Measurements from ENCODE around the gene PTCD2. TPM values are rescaled to one million over a fixed set of nuclear protein-coding genes. Genes with fewer than 3 reads are reported as not detected.
A peak's percentile ranks its signal among the peaks of the same experiment; 100 is the strongest.
"Not testable (repeated sequence)": the region's sequence is repeated elsewhere in the genome, so short reads cannot be mapped to it uniquely, and the experiment has no call there.

PTCD2 gene
- total RNA-seq, 1 experiment from 2014 or later: 24.9 TPM

GRCh38 chr5:72290356-72291133 is 29.6 kb upstream of the PTCD2 start:
- H3K4me3 ChIP-seq (ENCODE audit: low read length): peak overlapping the region; percentile 35; the same call in 1 of the 2 replicates
- H3K79me2 ChIP-seq (ENCODE audit: low read length): peaks cover 72% of the 10 kb centered on the region
- peak overlapping the region; percentile 93 for H3K27ac ChIP-seq (ENCODE audit: low read length)
- H3K4me2 ChIP-seq (ENCODE audit: low read depth, low read length, poor library complexity, severe bottlenecking): peak overlapping the region; percentile 52
- peak overlapping the region; percentile 60 for H3K9ac ChIP-seq (ENCODE audit: low read length)
- DNase-seq: peak; percentile 86
- no peaks in the 10 kb centered on the region for H3K27me3 ChIP-seq (ENCODE audit: low read length)
- no peaks in the 10 kb centered on the region for H4K20me1 ChIP-seq (ENCODE audit: insufficient read depth, low read depth, low read length)
- H2AFZ ChIP-seq (ENCODE audit: low read length): no peak overlapping the region
- H3K9me3 ChIP-seq (ENCODE audit: low read length): no peaks in the 10 kb centered on the region
- peaks cover 86% of the 10 kb centered on the region for H3K4me1 ChIP-seq (ENCODE audit: low read length)
- peaks cover 31% of the 10 kb centered on the region; the same call in 1 of the 2 replicates for H3K36me3 ChIP-seq (ENCODE audit: insufficient read depth, low read length)
- no peaks in the 10 kb centered on the region for H3K9me2 ChIP-seq (replicated peaks; ENCODE audit: insufficient read depth, low read length)

- H3K79me2 ChIP-seq (ENCODE audit: low read length): peaks cover 75% of the 10 kb centered on the region
- no peaks in the 10 kb centered on the region for H3K9me3 ChIP-seq (ENCODE audit: low read length)
- H3K36me3 ChIP-seq (ENCODE audit: insufficient read depth, low read length): peaks cover 32% of the 10 kb centered on the region; the same call in 1 of the 2 replicates
- no peaks in the 10 kb centered on the region for H4K20me1 ChIP-seq (ENCODE audit: insufficient read depth, low read depth, low read length)
- peak overlapping the region; percentile 52 for H3K4me2 ChIP-seq (ENCODE audit: low read depth, low read length, poor library complexity, severe bottlenecking)
- H3K4me1 ChIP-seq (ENCODE audit: low read length): peaks cover 86% of the 10 kb centered on the region
- 0 out of 2 replicates have a peak overlapping the region, but pooled peaks have one; percentile 35 for H3K4me3 ChIP-seq (ENCODE audit: low read length)
- no peaks in the 10 kb centered on the region for H3K9me2 ChIP-seq (replicated peaks; ENCODE audit: insufficient read depth, low read length)
- H3K27me3 ChIP-seq (ENCODE audit: low read length): no peaks in the 10 kb centered on the region
- no peak overlapping the region for H2AFZ ChIP-seq (ENCODE audit: low read length)
- H3K27ac ChIP-seq (ENCODE audit: low read length): peak overlapping the region; percentile 93
- H3K9ac ChIP-seq (ENCODE audit: low read length): peak overlapping the region; percentile 60
- DNase-seq: peak; percentile 71
These were observed 28.6 kb upstream of the PTCD2 start for GRCh38 chr5:72291601-72292000.

DNA sequence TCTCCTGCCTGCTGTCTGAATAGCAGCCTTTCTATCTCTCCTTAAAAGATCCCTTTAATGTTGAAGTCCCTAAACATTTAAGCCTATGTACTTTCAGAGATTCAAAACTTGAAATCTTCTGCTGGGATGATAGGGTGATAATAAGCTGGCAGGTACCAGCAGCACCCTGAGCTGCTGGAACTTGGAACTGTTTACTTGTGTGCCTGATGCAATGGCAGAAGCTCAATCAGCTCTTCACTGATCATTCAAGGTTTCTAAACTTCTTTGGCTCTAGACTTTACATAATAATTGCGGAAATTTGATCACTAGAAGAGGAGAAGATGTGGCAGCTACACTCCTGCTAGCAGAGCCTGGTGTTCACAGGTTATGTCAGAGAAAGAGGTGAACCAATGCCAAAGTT is 27.8 kb upstream of the PTCD2 start:
- H3K9me3 ChIP-seq (ENCODE audit: low read length): no peaks in the 10 kb centered on the region
- H3K36me3 ChIP-seq (ENCODE audit: insufficient read depth, low read length): peaks cover 39% of the 10 kb centered on the region; the same call in 1 of the 2 replicates
- H3K27ac ChIP-seq (ENCODE audit: low read length): peak overlapping the region; percentile 93
- H2AFZ ChIP-seq (ENCODE audit: low read length): no peak overlapping the region
- H3K4me2 ChIP-seq (ENCODE audit: low read depth, low read length, poor library complexity, severe bottlenecking): peak overlapping the region; percentile 61
- H3K4me1 ChIP-seq (ENCODE audit: low read length): peaks cover 88% of the 10 kb centered on the region
- no peak for DNase-seq
- H4K20me1 ChIP-seq (ENCODE audit: insufficient read depth, low read depth, low read length): no peaks in the 10 kb centered on the region
- peaks cover 78% of the 10 kb centered on the region for H3K79me2 ChIP-seq (ENCODE audit: low read length)
- H3K9ac ChIP-seq (ENCODE audit: low read length): peak overlapping the region; percentile 52
- no peaks in the 10 kb centered on the region for H3K27me3 ChIP-seq (ENCODE audit: low read length)
- 0 out of 2 replicates have a peak overlapping the region, but pooled peaks have one; percentile 1 for H3K4me3 ChIP-seq (ENCODE audit: low read length)
- no peaks in the 10 kb centered on the region for H3K9me2 ChIP-seq (replicated peaks; ENCODE audit: insufficient read depth, low read length)

DNA sequence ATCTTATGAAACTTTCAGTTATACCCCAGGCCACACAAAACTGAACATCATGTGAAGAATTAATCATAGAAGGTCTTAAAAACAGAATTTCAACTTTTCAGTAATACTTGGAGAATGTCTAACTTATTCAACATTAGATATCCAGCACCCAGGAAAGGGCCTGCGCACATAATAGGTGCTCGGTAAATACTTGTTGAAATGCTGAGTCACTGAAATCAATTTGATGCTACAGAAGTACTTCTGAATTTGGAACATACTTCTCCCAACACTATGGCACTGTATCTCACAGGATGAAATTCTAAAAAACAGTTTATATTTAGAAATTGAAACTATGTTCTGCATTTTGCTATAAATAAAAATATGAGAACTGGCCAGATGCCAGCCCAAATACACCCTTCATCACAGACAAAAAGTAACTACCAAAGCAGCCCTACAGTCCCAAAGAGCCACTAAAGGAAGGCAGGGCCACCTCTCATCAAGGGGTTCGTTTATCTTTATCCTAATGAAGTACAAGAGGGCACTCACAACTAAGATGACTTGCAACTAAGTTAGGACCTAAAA is 26.6 kb upstream of the PTCD2 start:
- Histone ChIP-seq H3K9ac (ENCODE audit: low read length) (peak overlapping the region; percentile 41), H3K79me2 (ENCODE audit: low read length) (peaks cover 76% of the 10 kb centered on the region), H4K20me1 (ENCODE audit: insufficient read depth, low read depth, low read length) (no peaks in the 10 kb centered on the region), H3K27me3 (ENCODE audit: low read length) (no peaks in the 10 kb centered on the region), H2AFZ (ENCODE audit: low read length) (no peak overlapping the region), H3K9me2 (replicated peaks; ENCODE audit: insufficient read depth, low read length) (no peaks in the 10 kb centered on the region), H3K4me3 (ENCODE audit: low read length) (0 out of 2 replicates have a peak overlapping the region, but pooled peaks have one; percentile 10), H3K9me3 (ENCODE audit: low read length) (no peaks in the 10 kb centered on the region), H3K36me3 (ENCODE audit: insufficient read depth, low read length) (peaks cover 36% of the 10 kb centered on the region; the same call in 1 of the 2 replicates), H3K27ac (ENCODE audit: low read length) (peak overlapping the region; percentile 93), H3K4me1 (ENCODE audit: low read length) (peaks cover 99% of the 10 kb centered on the region), H3K4me2 (ENCODE audit: low read depth, low read length, poor library complexity, severe bottlenecking) (peak overlapping the region; percentile 61)
- DNase-seq: peak; percentile 69

GRCh38 chr5:72294473-72294872 is 25.7 kb upstream of the PTCD2 start:
- no peak overlapping the region for H2AFZ ChIP-seq (ENCODE audit: low read length)
- no peaks in the 10 kb centered on the region for H3K9me3 ChIP-seq (ENCODE audit: low read length)
- H3K27me3 ChIP-seq (ENCODE audit: low read length): no peaks in the 10 kb centered on the region
- no peaks in the 10 kb centered on the region for H4K20me1 ChIP-seq (ENCODE audit: insufficient read depth, low read depth, low read length)
- no peak for DNase-seq
- peak overlapping the region; percentile 41 for H3K9ac ChIP-seq (ENCODE audit: low read length)
- H3K4me1 ChIP-seq (ENCODE audit: low read length): peaks cover 100% of the 10 kb centered on the region
- no peaks in the 10 kb centered on the region for H3K9me2 ChIP-seq (replicated peaks; ENCODE audit: insufficient read depth, low read length)
- peak overlapping the region; percentile 93 for H3K27ac ChIP-seq (ENCODE audit: low read length)
- peak overlapping the region; percentile 10 for H3K4me3 ChIP-seq (ENCODE audit: low read length)
- H3K79me2 ChIP-seq (ENCODE audit: low read length): peaks cover 75% of the 10 kb centered on the region
- peaks cover 28% of the 10 kb centered on the region; the same call in 1 of the 2 replicates for H3K36me3 ChIP-seq (ENCODE audit: insufficient read depth, low read length)
- H3K4me2 ChIP-seq (ENCODE audit: low read depth, low read length, poor library complexity, severe bottlenecking): peak overlapping the region; percentile 61

DNA sequence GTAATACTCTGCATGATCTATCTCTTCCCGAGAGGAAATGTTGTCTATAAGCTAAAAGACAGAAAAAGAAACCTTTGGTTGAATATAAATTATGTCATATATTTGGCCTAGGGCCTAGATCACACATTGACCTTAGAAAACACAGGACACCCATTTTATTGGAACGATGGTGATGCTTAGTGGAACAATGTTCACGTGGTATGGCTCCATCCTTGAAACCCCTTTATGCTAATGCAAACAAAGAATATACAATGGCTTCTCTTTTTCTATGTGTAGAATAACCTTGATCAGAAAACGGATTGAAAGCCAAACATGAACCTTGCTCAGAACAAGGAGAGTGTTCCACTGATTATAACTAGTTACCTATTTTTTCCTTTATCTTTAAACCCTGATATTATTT is 24.6 kb upstream of the PTCD2 start:
- Histone ChIP-seq H3K9me3 (ENCODE audit: low read length) (no peaks in the 10 kb centered on the region), H3K27ac (ENCODE audit: low read length) (peak overlapping the region; percentile 93), H3K4me3 (ENCODE audit: low read length) (peak overlapping the region; percentile 10; the same call in 1 of the 2 replicates), H3K4me1 (ENCODE audit: low read length) (peaks cover 100% of the 10 kb centered on the region), H2AFZ (ENCODE audit: low read length) (no peak overlapping the region), H3K79me2 (ENCODE audit: low read length) (peaks cover 78% of the 10 kb centered on the region), H3K9me2 (replicated peaks; ENCODE audit: insufficient read depth, low read length) (no peaks in the 10 kb centered on the region), H3K27me3 (ENCODE audit: low read length) (no peaks in the 10 kb centered on the region), H4K20me1 (ENCODE audit: insufficient read depth, low read depth, low read length) (no peaks in the 10 kb centered on the region), H3K36me3 (ENCODE audit: insufficient read depth, low read length) (peaks cover 22% of the 10 kb centered on the region; the same call in 1 of the 2 replicates), H3K4me2 (ENCODE audit: low read depth, low read length, poor library complexity, severe bottlenecking) (peak overlapping the region; percentile 61), H3K9ac (ENCODE audit: low read length) (0 out of 2 replicates have a peak overlapping the region, but pooled peaks have one; percentile 9)
- no peak for DNase-seq

- Histone ChIP-seq H3K9me3 (ENCODE audit: low read length) (no peaks in the 10 kb centered on the region), H3K4me2 (ENCODE audit: low read depth, low read length, poor library complexity, severe bottlenecking) (peak overlapping the region; percentile 61), H3K4me1 (ENCODE audit: low read length) (peaks cover 100% of the 10 kb centered on the region), H3K79me2 (ENCODE audit: low read length) (peaks cover 85% of the 10 kb centered on the region), H3K36me3 (ENCODE audit: insufficient read depth, low read length) (peaks cover 22% of the 10 kb centered on the region; the same call in 1 of the 2 replicates), H2AFZ (ENCODE audit: low read length) (no peak overlapping the region), H3K27me3 (ENCODE audit: low read length) (no peaks in the 10 kb centered on the region), H3K4me3 (ENCODE audit: low read length) (no peak overlapping the region), H3K9ac (ENCODE audit: low read length) (peak overlapping the region; percentile 9; the same call in 1 of the 2 replicates), H3K27ac (ENCODE audit: low read length) (peak overlapping the region; percentile 93), H3K9me2 (replicated peaks; ENCODE audit: insufficient read depth, low read length) (no peaks in the 10 kb centered on the region), H4K20me1 (ENCODE audit: insufficient read depth, low read depth, low read length) (no peaks in the 10 kb centered on the region)
- DNase-seq: no peak
These were observed 23.9 kb upstream of the PTCD2 start for GRCh38 chr5:72296256-72296655.

DNA sequence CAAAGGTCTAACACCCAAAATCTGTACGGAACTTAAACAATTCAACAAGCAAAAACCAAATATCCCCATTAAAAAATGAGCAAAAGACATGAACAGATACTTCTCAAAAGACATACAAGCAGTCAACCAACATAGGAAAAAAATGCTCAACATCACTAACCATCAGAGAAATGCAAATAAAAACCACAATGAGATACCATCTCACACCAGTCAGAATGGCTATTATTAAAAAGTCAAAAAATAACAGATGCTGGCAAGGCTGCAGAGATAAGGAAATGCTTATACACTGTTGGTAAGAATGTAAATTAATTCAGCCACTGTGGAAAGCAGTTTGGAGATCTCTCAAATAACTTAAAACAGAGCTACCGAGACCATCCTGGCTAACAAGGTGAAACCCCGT is 22.0 kb upstream of the PTCD2 start:
- peak overlapping the region; percentile 45 for H3K4me3 ChIP-seq (ENCODE audit: low read length)
- peaks cover 22% of the 10 kb centered on the region; the same call in 1 of the 2 replicates for H3K36me3 ChIP-seq (ENCODE audit: insufficient read depth, low read length)
- H2AFZ ChIP-seq (ENCODE audit: low read length); H3K27me3 ChIP-seq (ENCODE audit: low read length); H3K9me3 ChIP-seq (ENCODE audit: low read length); H4K20me1 ChIP-seq (ENCODE audit: insufficient read depth, low read depth, low read length); H3K9me2 ChIP-seq (replicated peaks; ENCODE audit: insufficient read depth, low read length): not testable (repeated sequence)
- H3K4me2 ChIP-seq (ENCODE audit: low read depth, low read length, poor library complexity, severe bottlenecking): peak overlapping the region; percentile 61
- H3K27ac ChIP-seq (ENCODE audit: low read length): peak overlapping the region; percentile 93
- H3K79me2 ChIP-seq (ENCODE audit: low read length): peaks cover 91% of the 10 kb centered on the region
- peaks cover 100% of the 10 kb centered on the region for H3K4me1 ChIP-seq (ENCODE audit: low read length)
- peak; percentile 82 for DNase-seq
- peak overlapping the region; percentile 53 for H3K9ac ChIP-seq (ENCODE audit: low read length)
